LHCN-M2 (cell line): ENCODE measurements around the gene TTC38. TPM values are rescaled to one million over a fixed set of nuclear protein-coding genes. Genes with fewer than 3 reads are reported as not detected.

ENCODE experiments used
- DNase-seq: peaks from one replicate; pipeline ENCODE4 v3.0.0-alpha.2; 2012; ENCODE audit warnings: low read depth
- polyA plus RNA-seq: library from polyadenylated mRNA; unstranded; fragments of >200 nt; gene quantifications from one replicate; pipeline ENCODE4 v1.2.1, GENCODE V29; 2012; ENCODE audit warnings: missing spikeins
- total RNA-seq: library from RNA; depleted of rRNA; stranded (reverse); fragments of >200 nt; gene quantifications from 2 replicates; pipeline ENCODE4 v1.2.3, GENCODE V29; 2014; rRNA removed

TTC38 gene
- 38.0 and 38.6 TPM in 2 replicates for total RNA-seq
- 20.9 TPM for polyA plus RNA-seq

- DNase-seq, result peak; percentile 85
These were observed at the start of gene TTC38 for GRCh38 chr22:46267431-46268279. TTC38 (plus strand) TSS chr22:46268008; CDS start chr22:46268040, 32 bp downstream.

DNA sequence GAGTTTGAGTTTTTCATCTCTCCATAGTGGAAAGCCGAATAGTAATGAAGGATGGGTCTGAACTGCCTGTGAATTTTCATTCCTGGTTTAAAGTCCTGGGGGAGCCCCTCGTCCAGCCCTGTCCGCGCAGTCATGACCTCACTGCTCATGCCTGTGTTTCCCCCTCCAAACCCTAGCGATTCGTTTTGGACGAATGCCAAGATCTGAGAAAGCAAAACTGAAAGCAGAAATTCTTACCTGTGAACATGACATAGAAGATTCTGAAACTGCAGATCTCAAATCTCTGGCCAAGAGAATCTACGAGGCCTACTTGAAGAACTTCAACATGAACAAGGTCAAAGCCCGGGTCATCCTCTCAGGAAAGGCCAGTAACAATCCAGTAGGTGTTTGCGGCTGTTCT lies 48.2 kb upstream of the TTC38 start:
- DNase-seq, result no peak

DNA sequence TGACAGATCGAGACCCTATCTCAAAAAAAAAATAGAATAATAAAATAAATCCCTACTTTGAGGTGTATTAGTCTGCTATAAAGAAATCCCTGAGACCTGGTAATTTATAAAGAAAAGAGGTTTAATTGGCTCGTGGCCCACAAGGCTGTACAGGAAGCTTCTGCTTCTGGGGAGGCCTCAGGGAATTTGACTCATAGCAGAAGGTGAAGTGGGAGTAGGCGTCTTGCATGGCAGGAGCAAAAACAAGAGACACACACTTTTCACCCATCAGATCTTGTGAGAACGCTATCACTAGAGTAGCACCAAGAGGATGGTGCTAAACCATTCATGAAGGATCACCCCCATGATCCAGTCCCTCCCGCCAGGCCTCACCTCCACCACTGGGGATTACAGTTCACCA lies 46.9 kb upstream of the TTC38 start:
- no peak for DNase-seq

DNA sequence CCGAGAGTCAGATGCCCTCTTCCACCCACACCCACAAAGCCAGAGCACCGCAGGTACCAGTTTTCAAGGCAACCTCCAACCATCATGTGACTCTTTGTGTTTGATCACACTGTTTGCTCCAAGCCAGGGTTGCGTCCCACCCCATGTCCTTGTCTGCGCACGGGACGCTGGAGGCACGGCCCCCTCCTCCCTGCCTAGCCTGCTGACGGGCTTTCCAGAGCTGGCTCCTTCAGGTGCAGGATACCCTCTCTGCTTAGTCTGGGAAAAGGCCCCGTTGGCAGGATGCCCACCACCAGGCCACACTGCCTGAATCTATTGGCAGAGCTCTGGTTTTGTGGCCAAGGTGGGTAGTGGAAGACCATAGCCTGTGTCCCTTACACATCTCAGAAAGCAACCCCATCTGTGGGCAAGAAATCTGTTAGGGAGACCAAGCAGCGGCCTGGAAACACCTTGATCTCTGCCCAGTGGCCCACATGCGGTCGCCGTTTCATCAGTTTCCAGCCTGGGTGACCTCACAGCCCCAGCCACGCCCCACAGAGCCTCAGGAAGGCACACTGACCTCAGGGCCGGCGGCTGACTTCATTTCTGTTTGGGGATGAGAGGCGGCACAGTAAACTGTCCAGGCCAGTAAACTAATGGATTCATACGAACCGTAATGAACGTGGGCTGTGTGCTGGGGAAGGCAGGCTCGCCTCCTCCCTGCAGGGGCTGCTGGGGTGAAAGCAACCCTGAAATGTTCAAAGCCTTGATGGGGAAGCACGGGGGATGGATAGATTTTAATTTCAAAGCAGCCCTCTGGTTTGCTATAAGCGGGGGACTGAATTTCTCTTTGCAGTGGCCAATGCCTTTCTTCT lies 43.5 kb upstream of the TTC38 start:
- no peak for DNase-seq

DNA sequence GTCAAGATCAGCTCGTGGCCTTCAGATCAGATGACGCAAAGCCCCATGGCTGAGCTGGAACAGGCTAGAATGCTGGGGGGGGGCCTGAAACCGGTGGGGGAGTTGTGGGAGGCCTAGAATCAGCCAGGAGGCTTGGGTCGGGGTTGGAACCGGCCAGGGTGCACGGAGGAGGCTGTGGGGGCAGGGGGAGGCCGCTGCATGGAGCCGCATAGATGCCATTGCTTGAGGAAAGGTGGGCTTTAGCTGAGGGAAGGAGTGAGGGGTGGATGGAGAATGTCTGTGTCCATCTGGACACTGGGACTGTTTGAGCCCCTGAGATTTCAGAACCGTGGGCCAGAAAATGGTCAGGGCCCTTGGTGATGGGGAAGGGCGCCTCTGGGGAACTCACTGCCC lies 42.9 kb upstream of the TTC38 start:
- DNase-seq, result no peak

GRCh38 chr22:46225631-46226030 lies 42.2 kb upstream of the TTC38 start:
- no peak for DNase-seq

DNA sequence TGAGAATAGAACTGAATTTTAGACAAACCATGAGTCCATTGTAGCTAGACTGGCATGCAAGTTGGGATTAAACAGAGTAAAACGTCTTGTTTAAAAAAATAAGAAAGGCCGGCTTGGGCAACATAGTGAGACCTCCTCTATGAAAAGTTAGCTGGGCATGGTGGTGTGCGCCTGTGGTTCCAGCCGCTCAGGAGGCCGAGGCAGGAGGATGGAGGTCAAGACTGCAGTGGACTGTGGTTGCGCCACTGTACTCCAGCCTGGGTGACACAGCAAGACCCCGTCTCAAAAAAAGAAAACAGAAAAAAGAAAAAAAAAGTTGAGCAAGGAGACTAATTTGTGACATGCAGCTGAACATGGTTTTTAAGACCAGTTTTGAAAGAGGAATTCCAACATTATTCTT lies 41.2 kb upstream of the TTC38 start:
- no peak for DNase-seq

DNA sequence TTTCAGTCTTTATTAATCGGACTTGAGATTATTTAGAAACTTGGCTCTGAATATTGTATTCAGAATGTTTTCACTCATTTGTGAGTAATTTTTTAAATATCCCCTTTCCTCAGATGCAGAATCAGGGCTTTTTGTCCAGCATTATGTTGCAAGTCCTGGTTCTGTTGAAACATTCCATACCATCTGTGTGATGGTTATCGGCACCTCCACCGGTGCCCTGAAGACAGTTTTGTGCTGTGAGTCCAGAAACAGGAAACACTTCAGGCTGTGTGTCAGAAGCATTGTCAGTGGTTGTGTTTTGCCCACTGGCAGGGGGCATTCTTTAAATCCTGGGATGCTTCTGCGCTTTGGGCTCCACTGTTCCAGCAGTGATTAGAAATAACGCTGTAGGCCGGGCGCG lies 38.1 kb upstream of the TTC38 start:
- DNase-seq, result no peak

DNA sequence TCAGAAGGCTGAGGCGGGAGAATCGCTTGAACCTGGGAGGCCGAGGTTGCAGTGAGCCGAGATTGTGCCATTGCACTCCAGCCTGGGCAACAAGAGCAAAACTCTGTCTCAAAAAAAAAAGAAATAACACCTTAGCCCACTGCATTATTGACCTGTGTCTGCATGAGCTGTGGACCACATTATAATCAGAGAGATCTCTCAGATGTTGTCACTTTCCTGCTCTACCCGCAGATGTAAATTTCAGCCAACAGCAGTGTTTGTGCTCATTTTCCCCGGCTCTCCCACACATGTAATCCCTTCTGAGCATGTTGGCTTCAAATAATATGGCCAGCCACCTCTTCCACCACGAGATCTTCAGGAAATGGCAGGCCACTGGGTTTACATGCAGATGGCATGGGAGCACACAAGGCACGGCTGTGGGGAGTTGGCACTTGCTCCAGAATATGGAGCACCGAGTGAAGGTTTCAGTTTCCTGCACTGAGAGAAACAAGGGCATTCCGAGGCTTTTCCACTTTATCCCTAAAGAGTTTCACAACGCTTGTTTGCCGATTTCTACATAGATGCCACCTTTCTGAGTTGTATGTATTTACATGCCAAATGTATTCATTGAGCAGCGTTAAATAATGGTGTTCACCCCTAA lies 37.4 kb upstream of the TTC38 start:
- DNase-seq, result no peak

- DNase-seq, result peak; percentile 96
These were observed 34.6 kb upstream of the TTC38 start for GRCh38 chr22:46233231-46233630.

DNA sequence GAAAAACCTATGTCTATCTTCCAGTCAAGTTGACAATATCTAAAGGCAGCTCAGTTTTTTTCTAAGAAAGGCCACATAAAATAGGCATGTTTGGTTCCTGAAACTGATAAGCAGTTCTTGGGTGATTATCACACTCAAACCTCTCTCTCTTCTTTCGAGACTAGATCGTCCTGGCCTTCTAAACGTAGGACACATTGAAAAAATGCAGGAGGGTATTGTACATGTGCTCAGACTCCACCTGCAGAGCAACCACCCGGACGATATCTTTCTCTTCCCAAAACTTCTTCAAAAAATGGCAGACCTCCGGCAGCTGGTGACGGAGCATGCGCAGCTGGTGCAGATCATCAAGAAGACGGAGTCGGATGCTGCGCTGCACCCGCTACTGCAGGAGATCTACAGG lies 32.8 kb upstream of the TTC38 start:
- DNase-seq, result no peak

DNA sequence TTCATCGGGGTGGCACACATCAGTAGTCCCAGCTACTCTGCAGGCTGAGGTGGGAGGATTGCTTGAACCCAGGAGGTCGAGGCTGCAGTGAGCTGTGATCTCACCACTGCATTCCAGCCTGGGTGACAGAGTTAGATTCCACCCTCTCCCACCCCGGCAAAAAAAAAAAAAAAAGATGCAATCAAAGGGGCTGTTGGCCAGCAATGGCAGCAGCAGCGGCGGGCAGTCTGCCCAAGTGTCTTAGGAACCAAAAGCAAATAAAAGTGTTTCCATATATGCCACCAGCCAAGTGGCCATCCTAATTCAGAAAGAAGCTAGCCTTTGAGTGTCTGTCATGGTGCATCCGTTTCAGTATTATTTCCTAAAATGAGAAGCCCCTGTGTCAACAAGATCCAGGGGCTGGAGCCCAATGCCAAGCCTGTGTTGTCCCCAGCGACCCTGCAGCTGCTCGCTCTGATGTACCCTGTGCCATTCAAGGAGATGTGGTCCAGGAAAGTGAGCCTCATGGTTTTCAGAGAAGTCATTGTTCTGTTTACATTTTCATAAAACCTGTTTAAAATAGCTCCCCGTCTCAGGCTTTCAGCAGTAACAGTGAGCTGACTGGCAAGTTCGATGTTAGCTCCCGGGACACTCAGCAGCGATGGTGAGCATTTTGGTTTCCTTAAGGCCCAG lies 30.2 kb upstream of the TTC38 start:
- DNase-seq, result no peak

DNA sequence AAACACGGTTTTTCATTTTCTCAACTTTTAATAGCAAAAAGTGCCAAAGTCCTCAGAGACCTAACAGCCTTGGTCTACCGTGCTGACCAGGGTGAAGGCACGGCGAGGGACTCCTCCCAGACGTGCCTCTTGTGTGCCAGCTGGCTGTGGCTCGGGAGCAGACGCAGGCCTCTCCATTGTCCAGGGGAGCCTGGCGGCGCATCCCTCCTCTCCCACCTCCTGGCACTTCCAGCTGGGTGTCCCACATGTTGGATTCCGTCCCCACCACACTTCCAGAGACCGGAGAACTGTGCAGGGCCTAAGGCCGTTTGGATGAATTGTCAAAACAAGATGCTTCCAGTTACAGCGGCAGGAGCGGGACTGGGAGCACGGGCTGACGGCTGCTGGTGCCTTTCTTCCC lies 29.3 kb upstream of the TTC38 start:
- DNase-seq, result no peak

DNA sequence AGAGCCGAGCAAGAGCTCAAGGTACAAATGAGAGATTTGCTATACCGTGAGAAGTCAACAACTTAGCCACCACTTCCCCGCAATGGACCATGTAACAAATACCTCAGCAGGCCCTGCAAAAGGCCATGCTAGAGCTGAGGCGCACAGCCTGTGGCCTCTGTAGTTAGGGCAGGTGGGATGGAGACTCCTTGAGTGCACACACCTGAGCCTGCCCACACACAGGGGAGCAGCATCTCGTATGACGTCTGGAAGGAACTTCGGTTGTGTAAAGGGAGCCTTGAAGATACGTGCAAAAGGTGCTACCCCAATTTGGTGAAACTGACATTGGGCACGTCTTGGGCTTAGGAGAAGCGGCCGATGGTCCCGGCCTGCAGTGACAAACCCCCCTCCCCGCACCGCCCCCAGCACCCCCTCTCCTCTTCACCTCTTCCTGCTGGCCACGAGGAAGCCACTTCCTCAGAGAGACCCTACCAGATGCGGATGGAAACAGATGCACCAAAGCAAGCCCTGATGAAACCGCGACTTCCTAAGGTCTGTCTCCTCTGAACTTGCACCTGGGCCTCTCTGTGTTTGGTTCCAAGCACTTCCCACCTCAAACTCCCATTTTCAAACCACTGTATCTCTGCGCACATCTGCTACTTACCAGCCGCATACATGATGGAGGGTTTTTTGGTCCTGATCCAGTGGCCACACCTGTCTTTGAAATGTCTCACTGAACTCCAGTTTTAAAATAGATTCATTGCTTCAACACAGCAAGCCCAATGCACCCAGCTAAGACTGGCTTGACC lies 28.4 kb upstream of the TTC38 start:
- no peak for DNase-seq

DNA sequence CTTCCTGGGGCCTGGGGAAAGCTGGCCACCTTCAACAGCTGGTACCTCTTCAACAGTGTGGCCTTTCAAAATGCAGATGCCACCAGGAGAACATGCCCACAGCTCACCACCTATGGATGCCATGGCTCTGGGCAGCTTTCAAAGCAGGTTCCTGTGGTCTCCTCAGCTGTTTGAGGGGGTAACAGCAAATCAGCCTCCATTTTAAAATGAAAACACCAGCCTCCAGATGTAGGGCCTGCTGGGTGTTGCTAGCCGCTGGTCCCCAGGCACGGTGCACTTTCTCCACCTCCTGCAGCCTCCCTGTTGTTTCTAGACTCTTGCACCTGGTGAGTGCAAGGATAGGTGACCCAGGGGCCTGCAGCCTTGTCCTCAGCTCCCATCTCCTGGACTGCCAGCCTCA lies 27.7 kb upstream of the TTC38 start:
- no peak for DNase-seq

DNA sequence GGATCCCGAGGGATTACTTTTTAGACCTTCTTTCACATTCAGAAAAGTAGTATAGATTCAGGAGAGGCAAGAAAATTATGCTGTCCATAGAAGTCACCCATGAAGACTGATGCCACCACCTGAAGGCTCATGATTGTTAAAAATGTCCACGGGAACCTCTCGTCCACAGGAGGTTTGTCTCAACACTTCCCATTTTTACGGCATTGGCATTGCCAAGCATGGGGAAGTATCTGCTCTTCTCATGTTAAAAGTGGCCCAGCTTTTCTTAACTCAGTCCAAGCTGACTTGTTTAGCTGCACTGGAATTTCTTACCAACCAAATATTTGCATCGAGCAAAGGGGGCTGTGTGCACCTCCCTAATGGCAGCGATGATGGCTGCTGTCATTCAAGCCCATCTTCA lies 27.3 kb upstream of the TTC38 start:
- DNase-seq, result no peak

DNA sequence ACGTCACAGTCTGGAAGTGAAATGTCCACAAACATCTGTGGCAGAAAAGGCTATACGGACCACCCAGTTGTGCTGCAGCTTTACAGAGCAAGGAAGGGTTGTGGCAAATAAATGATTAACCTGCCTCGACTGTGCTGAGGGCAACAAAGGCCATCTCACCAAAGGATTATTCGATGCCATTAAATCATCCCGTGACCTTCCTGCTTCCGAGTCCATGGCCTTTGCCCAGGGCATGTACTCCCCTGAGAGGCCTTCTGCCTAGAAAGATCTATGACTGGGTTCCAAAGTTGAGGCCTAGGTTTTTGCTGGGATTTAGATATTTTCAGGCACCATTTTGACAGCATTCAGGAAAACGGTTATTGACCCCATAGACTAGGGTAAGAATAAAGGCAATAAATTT lies 26.9 kb upstream of the TTC38 start:
- DNase-seq, result no peak

GRCh38 chr22:46241396-46242007 lies 26.3 kb upstream of the TTC38 start:
- no peak for DNase-seq

GRCh38 chr22:46242076-46242475 lies 25.7 kb upstream of the TTC38 start:
- no peak for DNase-seq

GRCh38 chr22:46244771-46245170 lies 23.0 kb upstream of the TTC38 start:
- DNase-seq, result no peak
